Endothelial cell of umbilical vein (primary cell): ENCODE data around the gene C9. TPM values are rescaled to one million over a fixed set of nuclear protein-coding genes. Genes with fewer than 3 reads are reported as not detected.

Source experiments
- BruUV-seq: library from RNA; stranded (reverse); fragments of 400-500 nt; replicated peaks from 2 replicates; lab custom pipeline; 2021; lab: Mats Ljungman, UMichigan
- CTCF ChIA-PET: fragments of 300-600, 350-600 bp; sonication (Branson Sonifier 250); formaldehyde crosslinking; loops from one replicate; lab custom pipeline; 2021; ENCODE audit warnings: antibody characterized with exemption, inconsistent platforms; lab: Charles Lee
- POLR2A ChIA-PET: fragments of 300-600, 350-600 bp; sonication (Branson Sonifier 250); formaldehyde crosslinking; loops from one replicate; lab custom pipeline; 2021; ENCODE audit warnings: antibody characterized with exemption, inconsistent platforms; lab: Charles Lee
- DNase-seq: peaks from one replicate; pipeline ENCODE4 v3.0.0-alpha.2; 2011; ENCODE audit warnings: low read depth, low spot score
- FAIRE-seq: peaks from 2 replicates; lab custom pipeline; 2011; peaks lifted over from hg19 to GRCh38; lab: Jason Lieb, UNC
- H2AFZ ChIP-seq: 2 replicates; pipeline ENCODE4 v1.6.0; 2012; ENCODE audit warnings: low read depth, low read length, control low read depth, inconsistent platforms
- H3K27ac ChIP-seq: 2 replicates; pipeline ENCODE4 v1.5.1; 2011; ENCODE audit warnings: low read depth, mild to moderate bottlenecking, control low read depth, low read length, moderate library complexity; ENCODE audit not compliant: insufficient read depth
- H3K27me3 ChIP-seq, 2 experiments: 2 replicates each; pipeline versions ENCODE4 v1.6.0 to v1.6.1; 2011; ENCODE audit warnings: low read length in 2 of 2, mixed read lengths in 1 of 2; ENCODE audit not compliant: control insufficient read depth in 2 of 2, insufficient read depth in 2 of 2
- H3K36me3 ChIP-seq, 2 experiments: 2 replicates in 1 of 2; 3 replicates in 1 of 2; pipeline ENCODE4 v1.5.1; 2011; ENCODE audit warnings: low read length in 2 of 2, mild to moderate bottlenecking in 1 of 2, moderate library complexity in 1 of 2; ENCODE audit not compliant: control insufficient read depth in 2 of 2, insufficient read depth in 2 of 2; ENCODE audit errors: extremely low read depth in 1 of 2
- H3K4me1 ChIP-seq: 3 replicates; pipeline ENCODE4 v1.5.1; 2011; ENCODE audit warnings: mild to moderate bottlenecking, low read length; ENCODE audit not compliant: control insufficient read depth, insufficient read depth; ENCODE audit errors: extremely low read depth
- H3K4me2 ChIP-seq: 2 replicates; pipeline ENCODE4 v1.6.1; 2011; ENCODE audit warnings: low read length, control low read depth, mixed read lengths; ENCODE audit not compliant: insufficient read depth
- H3K4me3 ChIP-seq, 3 experiments: fragments of 200-600 bp in 1 of 3; sonication (generic), shearing (Covaris generic) in 1 of 3; replicated peaks in 1 of 3; 2 replicates each; pipeline ENCODE4 v1.5.1; 2011 to 2016; ENCODE audit warnings: control low read depth in 3 of 3, low read length in 3 of 3, mild to moderate bottlenecking in 2 of 3, inconsistent platforms in 1 of 3, low read depth in 1 of 3, moderate library complexity in 1 of 3; ENCODE audit not compliant: insufficient read depth in 1 of 3
- H3K79me2 ChIP-seq: 2 replicates; pipeline ENCODE4 v1.6.0; 2012; ENCODE audit warnings: low read length, inconsistent platforms; ENCODE audit not compliant: control insufficient read depth, insufficient read depth
- H3K9ac ChIP-seq: replicated peaks from 2 replicates; pipeline ENCODE3; 2011; ENCODE audit warnings: low read length, control low read depth; ENCODE audit not compliant: insufficient read depth; ENCODE audit errors: extremely low read depth
- H3K9me1 ChIP-seq: replicated peaks from 3 replicates; pipeline ENCODE4 v1.6.0; 2011; ENCODE audit warnings: mild to moderate bottlenecking, low read length; ENCODE audit not compliant: control insufficient read depth, insufficient read depth; ENCODE audit errors: extremely low read depth
- H3K9me3 ChIP-seq: replicated peaks from 2 replicates; pipeline ENCODE4 v1.5.1; 2012; ENCODE audit warnings: low read length, inconsistent platforms; ENCODE audit not compliant: control insufficient read depth, insufficient read depth
- H4K20me1 ChIP-seq: replicated peaks from 2 replicates; pipeline ENCODE3; 2011; ENCODE audit warnings: mild to moderate bottlenecking, low read length; ENCODE audit not compliant: control insufficient read depth, insufficient read depth; ENCODE audit errors: extremely low read depth
- CTCF ChIP-seq, 2 donors: IDR thresholded peaks; 1 replicate in 1 of 2; 2 replicates in 1 of 2; pipeline ENCODE4 v1.5.1; 2011; ENCODE audit warnings: low read length in 2 of 2, mild to moderate bottlenecking in 2 of 2, moderate library complexity in 2 of 2, control low read depth in 1 of 2, inconsistent platforms in 1 of 2, low read depth in 1 of 2; ENCODE audit not compliant: insufficient read depth in 1 of 2; ENCODE audit errors: extremely low read depth in 1 of 2
- EZH2 ChIP-seq: IDR thresholded peaks from 2 replicates; pipeline ENCODE4 v1.6.1; 2012; ENCODE audit warnings: borderline replicate concordance, low read depth, mild to moderate bottlenecking, moderate library complexity, low read length, inconsistent platforms; ENCODE audit not compliant: severe bottlenecking
- FOS ChIP-seq: IDR thresholded peaks from 2 replicates; pipeline ENCODE4 v1.6.1; 2011; ENCODE audit warnings: mild to moderate bottlenecking, low read length, moderate library complexity, borderline replicate concordance; ENCODE audit not compliant: insufficient read depth
- GATA2 ChIP-seq: IDR thresholded peaks from 2 replicates; pipeline ENCODE4 v1.7.0; 2011; ENCODE audit warnings: low read depth, mild to moderate bottlenecking, moderate library complexity, mixed read lengths, low read length; ENCODE audit not compliant: insufficient read length, insufficient read depth
- JUN ChIP-seq: IDR thresholded peaks from 2 replicates; pipeline ENCODE4 v1.6.1; 2011; ENCODE audit warnings: borderline replicate concordance, low read depth; ENCODE audit not compliant: insufficient read length, insufficient read depth
- MAX ChIP-seq: IDR thresholded peaks from 2 replicates; pipeline ENCODE4 v1.6.1; 2011; ENCODE audit not compliant: insufficient read depth, insufficient read length
- MYC ChIP-seq: IDR thresholded peaks from one replicate; pipeline ENCODE4 v1.6.1; 2011; ENCODE audit warnings: mild to moderate bottlenecking, low read depth, low read length
- POLR2A ChIP-seq: IDR thresholded peaks from 2 replicates; pipeline ENCODE4 v1.6.1; 2012; ENCODE audit warnings: low read depth, mild to moderate bottlenecking, control low read depth, low read length
- POLR2AphosphoS5 ChIP-seq: IDR thresholded peaks from 2 replicates; pipeline ENCODE4 v1.6.1; 2012; ENCODE audit warnings: low read depth, mild to moderate bottlenecking, control low read depth, low read length, moderate library complexity; ENCODE audit not compliant: insufficient read depth
- dilution Hi-C: fragments of 300-500 bp; cut with MboI; formaldehyde crosslinking; loops from one replicate; pipeline ENCODE4 v1.15.0; 2019; ENCODE audit warnings: low sequenced_read_pairs; ENCODE audit not compliant: extremely low pct_ligation_motif_present
- intact Hi-C: fragments of 100-400 bp; cut with micrococcal nuclease; formaldehyde crosslinking; loops from one replicate; pipeline ENCODE4 v1.10.0; 2022
- polyA plus RNA-seq, 4 experiments: library from polyadenylated mRNA; depleted of rRNA in 3 of 4; stranded (reverse) in 3 of 4; unstranded in 1 of 4; fragments of >200 nt; gene quantifications; 2 replicates each; pipeline versions ENCODE4 v1.2.1 to v1.2.3, GENCODE V29; 2011 to 2012; ENCODE audit warnings: missing spikeins in 1 of 4
- total RNA-seq: library from RNA; stranded (reverse); gene quantifications from 2 replicates; pipeline ENCODE4 v1.2.3, GENCODE V29; 2021

The C9 gene
- total and polyA plus RNA-seq, 2 donors (not counting 3 experiments of a cell fraction or from before 2014, with no cell fraction given): 0.33 TPM; not detected in 1

GRCh38 chr5:39262981-39263380 lies 101.3 kb downstream of the C9 start:
- H3K9ac ChIP-seq: no peak overlapping the region
- H4K20me1 ChIP-seq: no peaks in the 10 kb centered on the region
- H3K79me2 ChIP-seq: no peaks in the 10 kb centered on the region
- no peaks in the 10 kb centered on the region for H3K27me3 ChIP-seq
- BruUV-seq: no TSS peak
- no peak overlapping the region for H3K4me3 ChIP-seq
- intact Hi-C loops: no loop called here
- no peak overlapping the region for H3K27ac ChIP-seq
- H3K9me1 ChIP-seq: no peaks in the 10 kb centered on the region
- FAIRE-seq (no peak), DNase-seq (no peak)
- ChIA-PET POLR2A (no interaction called here), CTCF (no interaction called here)
- TF ChIP-seq CTCF (IDR thresholded peaks at IDR 0.05; ENCODE audit: extremely low read depth in 1 of 2, insufficient read depth in 1 of 2, low read depth in 1 of 2, low read length in 2 of 2) (no peak), POLR2AphosphoS5 (no peak), EZH2 (no peak), MYC (no peak), JUN (no peak), POLR2A (no peak), FOS (no peak), MAX (no peak), GATA2 (no peak)
- H2AFZ ChIP-seq: no peak overlapping the region
- H3K4me2 ChIP-seq: no peak overlapping the region
- no peaks in the 10 kb centered on the region for H3K9me3 ChIP-seq
- dilution Hi-C loops: no loop called here
- no peaks in the 10 kb centered on the region for H3K36me3 ChIP-seq
- H3K4me1 ChIP-seq: no peaks in the 10 kb centered on the region
